ENCODE data around the gene IRX4.

Gene IRX4

DNA sequence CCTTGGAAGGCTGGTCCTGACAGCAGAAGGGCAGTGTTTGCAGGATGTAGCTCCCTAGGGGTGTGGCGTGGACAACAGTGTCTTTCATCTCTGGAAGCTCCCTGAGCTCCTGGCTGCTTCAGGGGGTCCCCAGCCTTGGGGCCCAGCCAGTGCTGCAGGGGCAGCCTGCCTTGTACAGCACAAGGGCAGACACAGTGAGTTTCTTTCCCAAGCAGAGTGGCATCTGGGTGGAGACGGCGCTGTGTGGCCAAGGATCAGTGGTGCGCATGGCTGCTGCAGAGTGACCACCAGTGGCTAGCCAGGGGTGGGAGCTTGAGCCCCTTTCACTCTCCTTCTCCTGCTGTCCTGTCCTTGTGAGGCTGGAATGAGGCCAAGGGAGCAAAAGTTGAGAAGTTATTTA, 7.6 kb upstream of the IRX4 start:
- DNase-seq, result no peak

GRCh38 chr5:1889321-1890065, 6.8 kb upstream of the IRX4 start:
- DNase-seq, result no peak

GRCh38 chr5:1888541-1889251, 6.0 kb upstream of the IRX4 start:
- no peak for DNase-seq

- no peak for DNase-seq
Measured at GRCh38 chr5:1887588-1888360, 5.0 kb upstream of the IRX4 start.

DNA sequence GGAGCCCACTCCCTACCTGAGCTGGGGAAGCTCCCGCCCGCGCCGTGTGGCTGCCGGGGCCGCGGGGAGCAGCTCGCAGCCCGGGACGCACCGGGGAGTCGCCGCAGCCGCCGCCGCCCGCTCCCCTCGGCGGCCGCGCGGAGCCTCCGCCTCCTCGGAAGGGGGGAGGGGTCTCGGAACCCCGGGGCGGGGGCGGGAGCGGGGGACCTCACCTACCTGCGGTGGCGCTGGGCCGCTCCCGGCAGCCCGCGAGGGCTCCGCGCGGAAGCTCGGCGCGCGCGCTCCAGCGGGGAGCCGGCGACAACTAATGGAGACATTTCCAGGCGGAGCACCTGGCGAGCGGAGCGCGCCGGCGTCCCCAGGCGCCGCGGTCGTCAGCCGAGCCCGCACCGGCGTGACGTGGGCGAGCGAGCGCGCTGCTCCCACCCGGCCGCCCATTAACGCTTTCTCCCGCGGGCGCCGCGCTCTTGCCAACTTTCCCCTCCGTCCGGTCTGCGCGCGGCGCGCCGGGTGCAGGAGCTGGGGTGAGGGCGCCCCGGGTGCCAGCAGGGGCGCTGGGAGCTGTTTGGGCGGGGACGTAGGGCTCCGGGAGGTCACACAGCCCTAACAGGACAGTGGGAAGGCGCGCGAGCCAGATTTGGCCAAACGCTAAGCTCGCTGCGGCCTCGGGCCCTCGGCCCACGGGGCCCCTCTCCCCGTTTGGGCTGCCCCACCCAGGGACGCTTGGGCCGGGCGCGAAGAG, 4.3 kb upstream of the IRX4 start:
- DNase-seq, result no peak

- DNase-seq, result no peak
Measured at GRCh38 chr5:1885868-1886845, 3.4 kb upstream of the IRX4 start.

DNA sequence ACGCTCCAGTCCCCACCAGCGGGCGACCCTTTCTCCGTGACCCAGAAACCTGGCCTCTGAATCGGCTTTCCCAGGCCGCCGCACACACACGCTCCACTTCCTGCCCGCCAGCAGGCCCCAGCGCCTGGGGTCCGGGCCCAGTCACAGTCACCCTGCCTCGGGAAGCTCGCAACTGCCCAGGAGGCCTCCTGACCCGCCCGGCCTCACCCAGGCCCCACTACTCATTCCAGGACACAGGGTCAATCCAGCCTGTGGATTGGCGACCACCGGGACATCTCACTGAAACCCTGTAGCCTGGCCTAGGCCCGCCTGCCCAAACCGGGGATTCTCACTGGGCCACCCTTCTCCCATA, 2.7 kb upstream of the IRX4 start:
- no peak for DNase-seq

- DNase-seq, result no peak
Measured at GRCh38 chr5:1884678-1885403, 2.1 kb upstream of the IRX4 start.

DNA sequence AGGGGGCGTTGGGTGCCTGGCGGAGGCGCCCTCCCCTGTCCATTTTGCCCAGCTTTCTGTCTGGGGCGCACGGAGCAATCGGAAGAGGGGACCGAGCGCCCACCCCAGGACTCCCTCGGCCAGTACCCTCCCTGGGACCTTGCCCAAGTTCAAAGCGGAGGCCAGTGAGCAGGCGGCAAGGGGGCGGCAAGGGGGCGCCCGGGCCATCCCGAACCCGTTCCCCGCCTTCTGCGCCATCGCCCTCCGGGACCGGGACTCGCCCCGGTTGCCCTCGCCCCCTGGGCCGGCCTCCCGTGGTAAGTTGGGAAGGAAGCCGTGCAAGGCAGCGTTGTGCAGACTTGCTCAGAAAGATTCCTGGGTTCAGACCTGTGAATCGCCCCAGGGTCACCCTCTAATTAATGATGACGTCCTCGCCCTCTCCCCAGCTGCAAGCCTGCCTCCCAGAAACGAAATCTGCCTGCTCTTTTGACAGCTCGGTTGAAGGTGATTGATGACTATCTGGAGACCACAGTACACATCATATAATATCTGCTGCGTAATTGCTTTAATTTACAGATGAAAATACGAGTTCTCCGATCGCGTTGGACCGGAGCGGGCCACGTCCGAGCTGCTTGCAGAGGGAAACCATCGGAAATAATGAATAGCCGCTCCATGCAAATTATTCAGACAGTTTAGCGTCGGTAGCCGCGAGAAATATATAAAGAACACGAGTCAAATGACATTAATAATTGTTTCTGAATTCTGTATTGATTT, 1.4 kb upstream of the IRX4 start:
- no peak for DNase-seq

- no peak for DNase-seq
Measured at GRCh38 chr5:1883120-1883924, 597 bp upstream of the IRX4 start.

DNA sequence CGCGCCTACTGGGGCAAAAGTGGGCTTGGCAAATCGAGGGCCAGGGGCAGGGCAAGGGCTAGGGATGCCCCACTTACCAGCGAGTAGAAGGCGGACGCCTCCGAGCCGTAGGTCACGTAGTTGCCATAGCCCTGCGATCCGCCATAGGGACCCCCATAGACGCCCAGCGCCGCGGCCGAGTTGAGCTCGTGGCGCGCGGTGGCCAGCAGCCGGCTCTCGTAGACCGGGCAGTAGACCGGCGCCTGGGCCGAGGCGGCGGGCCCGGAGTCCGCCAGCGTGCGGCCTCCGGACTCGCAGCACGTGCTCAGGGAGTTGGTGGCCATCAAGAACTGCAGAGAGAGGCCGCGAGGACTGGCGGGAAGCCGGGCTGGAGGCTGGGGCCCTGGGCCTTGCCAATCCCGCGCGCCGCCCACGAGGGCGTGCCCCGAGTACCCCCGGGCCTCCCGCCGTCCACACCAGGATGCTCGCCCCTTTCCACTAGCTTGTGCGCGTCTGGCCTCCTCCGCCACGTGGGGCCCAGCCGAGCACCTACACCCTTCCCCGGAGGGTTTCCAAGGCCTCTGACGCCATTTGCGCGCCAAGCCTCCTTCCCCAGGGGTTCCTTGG, 891 bp downstream of the IRX4 start:
- DNase-seq, result no peak

GRCh38 chr5:1881098-1881572, 1.6 kb downstream of the IRX4 start:
- no peak for DNase-seq

DNA sequence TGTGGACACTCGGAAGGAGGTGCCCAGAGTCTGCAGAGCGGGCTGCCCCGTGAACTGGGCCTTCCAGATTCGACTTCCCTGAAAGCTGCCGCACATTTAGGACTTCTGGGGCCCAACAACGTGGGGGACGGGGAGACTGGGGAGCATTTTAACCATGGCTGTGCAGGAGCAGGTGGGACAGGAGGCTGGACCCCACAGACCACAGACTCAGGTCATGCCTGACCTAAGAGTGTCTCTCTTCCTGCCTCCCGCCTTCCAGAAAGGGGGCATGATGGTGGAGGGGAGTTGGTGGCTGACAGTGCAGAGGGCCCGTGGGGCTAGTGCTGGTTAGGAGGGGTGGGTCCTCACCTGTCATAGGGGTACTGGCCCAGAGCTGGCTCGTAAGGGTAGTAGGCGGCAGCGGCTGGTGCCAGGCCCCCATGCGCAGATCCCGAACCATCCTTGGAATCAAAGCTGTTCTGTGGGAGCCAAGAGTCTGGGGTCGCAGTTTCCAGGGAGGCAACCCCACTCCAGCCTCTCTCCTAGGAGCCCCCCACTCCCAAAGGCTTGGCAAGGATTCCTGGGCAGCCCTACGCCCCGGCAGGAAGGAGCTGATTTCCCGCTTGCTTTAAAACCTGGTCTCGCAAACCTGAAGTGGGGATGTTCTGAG, 2.2 kb downstream of the IRX4 start:
- no peak for DNase-seq

DNA sequence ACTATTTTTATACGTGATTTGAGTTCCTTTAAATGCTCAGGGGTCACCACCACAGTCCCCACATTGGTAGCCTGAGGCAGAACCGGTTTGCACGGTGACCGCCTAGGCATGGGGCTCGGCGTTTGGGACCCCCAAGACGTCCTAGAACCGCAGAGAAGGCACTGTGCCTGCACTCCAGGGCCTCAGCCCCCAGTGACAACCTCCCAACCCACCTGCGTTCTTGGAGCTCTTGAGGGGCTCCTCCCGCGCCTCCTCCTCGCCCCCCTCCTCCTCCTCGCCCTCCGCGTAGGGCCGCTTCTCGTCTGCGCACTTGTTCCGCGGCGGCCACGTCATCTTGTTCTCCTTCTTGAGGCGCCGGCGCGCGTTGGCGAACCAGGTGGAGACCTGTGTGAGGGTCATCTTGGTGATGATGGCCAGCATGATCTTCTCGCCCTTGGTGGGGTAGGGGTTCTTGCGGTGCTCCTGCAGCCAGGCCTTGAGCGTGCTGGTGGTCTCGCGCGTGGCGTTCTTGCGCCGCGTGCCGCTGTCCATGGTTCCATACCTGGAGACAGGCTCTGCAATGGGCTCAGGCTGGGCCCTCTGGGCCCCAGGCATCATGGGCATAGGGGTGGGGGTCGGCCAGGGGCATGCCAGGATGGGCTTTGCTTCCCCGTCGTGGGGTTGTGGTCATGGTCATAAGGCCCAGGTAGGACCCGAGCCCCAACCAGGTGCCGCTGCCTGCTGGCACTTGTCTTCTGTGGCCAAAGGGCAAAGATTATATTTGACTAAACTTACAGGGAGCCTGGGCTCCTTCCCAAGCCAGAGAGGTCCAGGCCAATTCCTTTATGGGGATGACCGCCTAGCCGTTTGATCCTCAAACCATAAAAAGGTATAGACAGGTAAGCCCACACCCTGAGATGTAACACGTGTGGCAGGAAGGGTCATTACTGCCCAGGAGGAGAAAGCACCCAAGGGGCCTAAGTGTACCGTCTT, 3.1 kb downstream of the IRX4 start:
- no peak for DNase-seq

DNA sequence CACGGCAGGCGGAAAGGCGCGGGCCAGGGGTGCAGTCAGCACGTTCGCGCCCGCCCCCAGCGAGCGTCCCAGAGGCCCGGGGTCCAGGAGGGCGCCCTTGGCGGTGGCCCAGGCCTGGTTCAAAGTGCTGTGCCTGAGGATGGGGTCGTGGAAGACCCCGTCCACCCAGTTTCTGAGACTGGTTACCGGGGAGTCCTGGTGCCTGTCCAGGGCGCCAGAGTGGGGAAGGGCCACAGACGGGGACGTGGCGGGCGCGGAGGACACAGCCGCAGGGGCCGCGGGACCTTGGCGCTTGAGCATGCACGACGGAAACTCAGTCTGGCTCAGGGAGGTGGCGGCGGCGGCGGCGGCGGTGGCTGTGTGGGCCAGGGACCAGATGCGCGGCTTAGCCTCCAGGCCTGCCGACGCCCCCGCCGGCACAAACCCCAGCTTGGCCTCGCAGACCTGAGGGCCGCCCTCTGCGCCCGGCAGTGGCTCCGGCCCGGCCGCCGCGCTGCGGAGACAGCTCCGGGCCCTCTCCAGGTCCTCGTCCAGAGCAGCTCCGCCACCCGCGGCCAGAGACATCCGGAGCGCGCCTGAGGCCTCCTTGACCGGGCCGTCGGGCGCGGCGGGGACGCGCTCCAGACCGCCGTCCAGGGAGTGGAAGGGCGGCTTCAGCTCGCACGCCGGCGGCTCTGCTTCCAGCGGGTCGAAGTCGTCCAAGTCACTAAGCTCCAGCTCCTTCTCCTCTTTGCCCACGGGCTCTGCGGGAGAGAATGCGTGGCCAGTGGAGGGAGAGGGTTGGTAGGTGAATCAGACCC, 4.5 kb downstream of the IRX4 start:
- DNase-seq, result no peak
